Activated CD8-positive, alpha-beta memory T cell treated with anti-CD3 and anti-CD28 coated beads for 36 hours (primary cell): Measurements from ENCODE around the gene ARID5B. TPM values are rescaled to one million over a fixed set of nuclear protein-coding genes. Genes with fewer than 3 reads are reported as not detected.

Experiments
- CTCF ChIA-PET: fragments of 350-600 bp; sonication (Branson Sonifier 250); formaldehyde crosslinking; loops from one replicate; lab custom pipeline; 2021; ENCODE audit warnings: antibody characterized with exemption; lab: Charles Lee
- POLR2A ChIA-PET: fragments of 350-600 bp; sonication (Branson Sonifier 250); formaldehyde crosslinking; loops from one replicate; lab custom pipeline; 2021; ENCODE audit warnings: antibody characterized with exemption; lab: Charles Lee
- total RNA-seq, 2 experiments: library from RNA; stranded (reverse); gene quantifications; one replicate each; pipeline ENCODE4 v1.2.3, GENCODE V29; 2021

ARID5B gene
- total RNA-seq, 2 experiments from 2014 or later: 33.1 to 33.4 TPM

DNA sequence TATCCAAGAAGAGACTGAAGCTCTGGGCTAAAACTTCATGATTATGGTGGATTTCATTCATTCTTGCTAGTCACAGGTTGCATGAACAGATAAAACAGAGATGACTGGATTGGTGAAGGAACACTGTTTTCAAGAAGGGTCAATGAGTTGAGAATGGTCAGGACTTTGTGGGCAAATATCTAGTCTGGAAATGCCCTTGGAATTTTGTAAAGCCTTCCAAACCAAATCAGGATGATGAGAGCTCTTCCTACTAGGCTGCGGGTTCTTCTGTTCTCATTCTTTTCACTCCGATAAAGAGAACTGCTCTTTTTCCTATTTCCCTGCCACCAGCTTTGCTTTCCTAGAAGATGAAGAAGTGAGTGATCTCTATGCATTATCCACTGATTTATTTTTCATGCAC, 171.4 kb downstream of the ARID5B start:
- ChIA-PET CTCF (no interaction called here), POLR2A (interaction anchor here (0.6 kb wide), 1 partner anchor 11 kb away, joined by 3 read pairs; no protein-coding TSS in a partner anchor)

DNA sequence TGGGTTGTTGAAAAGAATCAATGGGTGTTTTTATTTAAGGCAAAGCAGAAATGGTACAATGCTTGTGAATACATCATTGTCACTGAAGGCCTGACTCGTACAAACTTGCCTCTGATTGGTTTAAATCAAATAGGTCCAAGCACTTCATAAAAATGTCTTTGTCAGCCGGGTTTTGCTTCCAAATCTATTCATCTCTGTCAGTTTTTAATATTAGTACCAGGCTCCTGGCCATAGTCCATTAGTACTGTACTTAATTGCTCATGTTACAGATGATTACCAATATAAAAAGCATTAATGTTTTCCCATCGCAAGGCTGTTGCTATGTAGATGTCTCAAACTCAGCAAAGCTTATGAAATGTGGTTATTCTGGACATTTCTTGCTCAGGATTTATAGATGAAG, 171.9 kb downstream of the ARID5B start:
- POLR2A ChIA-PET: interaction anchor here (0.6 kb wide), 1 partner anchor 11 kb away, joined by 3 read pairs; no protein-coding TSS in a partner anchor
- CTCF ChIA-PET: no interaction called here

DNA sequence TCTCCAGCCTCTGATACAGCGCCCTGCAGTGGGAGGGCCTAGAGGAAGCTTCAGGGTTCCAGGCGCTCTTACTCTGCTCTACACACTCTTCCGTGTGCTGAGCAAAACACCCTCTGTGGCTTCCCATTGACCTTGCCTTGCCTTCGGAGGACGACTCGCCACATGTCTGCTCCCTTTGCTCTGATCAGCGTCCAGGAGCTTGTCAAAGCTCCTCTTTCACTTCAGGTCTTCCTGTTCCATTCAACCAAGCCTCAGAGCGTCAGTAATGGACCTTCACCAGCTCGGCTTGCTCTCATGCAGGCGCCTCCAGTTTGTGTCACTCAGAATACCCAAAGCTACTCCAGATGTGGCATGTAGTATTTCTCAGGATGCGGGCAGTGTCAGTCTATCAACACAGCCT, 173.9 kb downstream of the ARID5B start:
- CTCF ChIA-PET: interaction anchor here (0.9 kb wide), 1 partner anchor 13 kb away, joined by 3 read pairs; no protein-coding TSS in a partner anchor
- POLR2A ChIA-PET: interaction anchor here (1.0 kb wide), 1 partner anchor 27 kb away, joined by 3 read pairs; no protein-coding TSS in a partner anchor

DNA sequence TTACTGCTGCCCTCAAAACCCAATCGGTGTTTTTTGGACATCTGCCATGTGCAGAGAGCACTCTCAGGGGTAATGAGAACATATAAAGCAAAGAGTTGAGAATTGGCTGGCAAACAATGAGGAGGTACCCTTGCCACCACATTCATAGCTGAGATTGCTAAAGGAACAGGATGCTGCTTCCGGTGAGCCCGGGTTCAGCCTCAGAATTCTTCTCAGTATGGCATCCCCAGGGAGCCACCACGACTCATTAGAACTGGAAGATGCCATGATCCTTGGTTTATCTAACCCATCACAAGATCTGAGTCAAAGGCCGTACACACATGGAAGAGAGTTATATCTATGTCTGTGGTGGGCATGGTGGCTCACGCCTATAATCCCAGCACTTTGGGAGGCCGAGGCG, 174.4 kb downstream of the ARID5B start:
- POLR2A ChIA-PET: interaction anchor here (1.0 kb wide), 1 partner anchor 27 kb away, joined by 3 read pairs; no protein-coding TSS in a partner anchor
- CTCF ChIA-PET: no interaction called here

DNA sequence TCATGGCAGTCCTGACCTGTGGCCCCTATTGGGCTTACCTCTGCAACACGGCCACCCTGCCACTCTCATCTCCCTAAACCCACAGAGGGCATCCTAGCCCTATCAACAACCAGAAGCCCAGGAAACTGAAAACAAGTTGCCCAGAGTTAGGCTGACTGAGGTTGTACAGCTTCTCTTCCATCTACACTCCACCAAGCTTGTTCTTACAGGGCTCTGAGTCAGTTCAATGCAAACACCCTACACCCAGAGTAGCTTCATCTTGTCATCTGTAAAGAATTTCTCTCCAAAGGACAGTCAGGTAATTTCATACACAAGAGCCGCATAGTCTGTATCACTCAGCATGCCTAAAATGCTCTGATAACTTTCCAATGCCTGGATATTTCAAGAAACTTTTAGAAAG, 175.4 kb downstream of the ARID5B start:
- CTCF ChIA-PET: interaction anchor here (1.0 kb wide), 1 partner anchor 38 kb away, joined by 3 read pairs; no protein-coding TSS in a partner anchor
- POLR2A ChIA-PET: no interaction called here

DNA sequence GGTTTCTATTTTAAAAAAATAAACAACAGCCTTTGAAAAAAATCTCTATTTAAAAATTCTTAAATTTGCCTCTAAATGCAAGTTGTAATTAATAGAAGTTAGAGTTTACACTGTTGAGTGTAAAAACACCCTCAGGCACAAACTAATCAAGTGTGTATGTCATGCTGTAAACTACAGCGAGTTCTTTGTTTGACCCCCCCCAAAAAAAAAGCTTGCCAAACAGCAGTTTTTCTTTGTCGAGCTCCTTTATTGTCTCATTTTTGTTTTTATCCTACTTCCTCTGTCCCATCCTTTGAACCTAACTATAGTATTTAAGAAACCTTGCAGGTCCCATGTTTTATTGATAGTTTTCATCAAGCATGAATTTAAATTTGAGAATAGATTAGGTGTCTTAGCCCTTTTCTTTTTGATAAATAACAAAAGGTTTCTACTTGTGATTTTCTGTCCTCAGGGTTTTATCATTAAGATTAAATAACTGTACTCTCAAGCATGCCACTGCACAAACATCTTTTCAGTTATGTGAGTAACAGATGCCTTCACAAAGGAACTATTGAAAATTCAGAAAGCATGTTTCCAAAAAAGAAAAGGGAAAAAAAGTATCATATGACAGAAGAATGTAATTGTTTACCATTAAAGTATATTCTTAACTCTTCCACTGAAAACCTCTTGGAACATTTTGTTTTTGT, 176.0 kb downstream of the ARID5B start:
- ChIA-PET CTCF (interaction anchor here (1.0 kb wide), 1 partner anchor 39 kb away, joined by 3 read pairs; no protein-coding TSS in a partner anchor), POLR2A (interaction anchor here (0.6 kb wide), 2 partner anchors 189 to 352 kb away, joined by 3 read pairs; no protein-coding TSS in a partner anchor)

DNA sequence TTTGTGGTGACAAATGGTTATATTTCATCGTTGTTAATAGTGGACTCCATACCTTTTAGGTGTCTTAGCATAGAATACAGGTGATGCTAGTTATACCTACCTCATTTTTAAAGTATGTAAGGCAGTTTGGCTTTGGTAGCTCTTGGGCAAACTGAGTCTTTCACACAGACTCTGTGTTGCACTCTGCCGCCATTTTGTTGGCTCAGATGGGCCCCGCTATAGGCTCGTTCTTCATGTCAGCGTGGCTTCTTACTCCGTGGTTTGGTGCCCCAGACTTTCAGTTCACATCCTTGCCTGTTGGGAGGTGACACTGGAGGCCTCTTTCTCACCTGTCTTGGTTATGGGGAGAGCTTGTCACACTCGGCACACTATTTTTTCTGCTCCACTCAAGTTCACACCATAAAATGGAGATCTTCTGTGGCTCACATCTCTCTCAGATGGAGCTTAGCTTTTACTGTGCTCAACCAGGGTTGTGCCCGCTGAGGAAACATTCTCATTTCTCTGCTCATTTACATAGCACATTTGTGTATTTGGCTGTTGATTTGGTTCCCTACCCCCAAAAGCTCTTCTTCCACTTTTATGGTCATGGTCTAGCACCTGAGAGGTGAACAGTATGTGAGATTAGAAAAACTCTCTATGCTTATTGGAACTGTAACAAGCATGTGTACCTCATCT, 178.5 kb downstream of the ARID5B start:
- POLR2A ChIA-PET: no interaction called here
- CTCF ChIA-PET: no interaction called here

DNA sequence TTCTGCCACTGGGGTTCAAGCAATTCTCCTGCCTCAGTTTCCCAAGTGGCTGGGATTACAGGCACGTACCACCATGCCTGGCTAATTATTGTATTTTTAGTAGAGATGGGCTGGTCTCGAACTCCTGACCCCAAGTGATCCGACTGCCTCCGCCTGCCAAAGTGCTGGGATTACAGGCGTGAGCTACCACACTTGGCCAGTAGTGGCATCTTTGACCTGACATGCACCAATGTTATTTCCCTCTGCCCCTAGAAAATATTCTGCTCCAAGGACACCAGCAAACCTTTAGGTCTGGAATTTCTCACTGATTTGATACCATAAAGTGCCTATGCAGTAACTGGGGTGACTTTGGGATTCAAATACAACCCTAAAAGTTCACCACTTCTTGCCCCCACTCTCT, 179.4 kb downstream of the ARID5B start:
- POLR2A ChIA-PET: no interaction called here
- CTCF ChIA-PET: no interaction called here

DNA sequence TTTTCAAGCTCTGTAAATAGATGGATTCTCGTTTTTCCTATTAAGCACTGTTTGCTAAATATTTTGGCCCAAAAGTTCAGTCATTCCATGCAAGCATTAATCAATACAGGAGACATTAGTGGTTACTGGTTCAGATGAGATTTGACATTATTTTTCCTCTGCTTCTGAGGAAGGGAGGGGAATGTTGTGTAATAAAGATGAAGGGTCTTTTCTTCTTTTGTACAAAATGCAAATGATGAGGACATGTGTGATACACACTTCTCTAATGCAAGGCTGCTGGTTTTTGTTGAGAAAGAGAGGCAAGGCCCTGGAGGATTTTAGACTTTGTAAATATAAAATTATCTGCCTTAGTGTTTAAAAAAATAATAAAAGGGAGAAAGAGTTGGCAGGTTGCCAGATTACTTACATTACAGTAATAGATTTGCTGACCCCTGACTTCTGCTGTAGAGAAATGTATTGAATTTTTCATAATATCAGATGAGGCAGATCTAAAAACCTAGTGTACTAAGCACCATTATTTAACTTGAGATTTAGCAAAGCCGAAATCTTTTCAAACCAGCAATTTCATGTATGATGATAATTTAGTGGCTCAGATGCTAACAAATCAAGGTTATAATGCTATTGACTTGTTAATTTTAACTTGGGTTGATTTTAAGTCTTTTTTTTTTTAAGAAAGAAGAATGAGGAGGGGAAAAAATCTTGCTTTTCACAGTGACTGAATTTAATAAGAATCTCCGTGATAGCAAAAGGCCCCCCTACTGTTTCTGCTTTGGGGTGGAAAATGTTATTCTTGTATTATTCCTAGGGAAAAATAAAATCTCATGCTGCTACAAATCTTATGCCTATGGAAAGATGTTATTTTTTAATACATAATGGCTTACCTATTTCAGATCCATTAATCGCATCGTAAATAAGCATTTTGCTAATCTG, 180.1 kb downstream of the ARID5B start:
- CTCF ChIA-PET: no interaction called here
- POLR2A ChIA-PET: interaction anchor here (1.4 kb wide), 1 partner anchor 19 kb away, joined by 6 read pairs; no protein-coding TSS in a partner anchor

DNA sequence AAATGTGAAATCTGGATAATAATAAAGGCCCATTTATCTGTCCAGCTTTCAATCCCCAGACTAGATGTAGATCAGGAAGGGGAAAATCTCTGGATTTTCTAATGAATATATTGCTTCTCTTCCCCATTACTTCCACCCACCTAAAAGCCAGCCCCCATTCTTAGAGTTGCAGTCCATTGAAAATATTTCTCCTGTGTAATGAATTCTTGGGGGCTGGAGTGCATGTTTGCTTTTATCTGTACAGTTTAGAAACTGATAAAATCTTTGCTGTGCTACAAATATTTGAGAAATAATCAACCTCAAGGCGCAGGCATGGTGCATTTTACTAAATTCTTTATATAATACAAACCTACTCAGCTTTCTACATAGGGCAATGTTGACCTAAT, 180.8 kb downstream of the ARID5B start:
- CTCF ChIA-PET: no interaction called here
- POLR2A ChIA-PET: interaction anchor here (0.6 to 1.4 kb wide), 4 partner anchors 20 to 104 kb away, joined by 3 to 6 read pairs (median 4); no protein-coding TSS in a partner anchor

DNA sequence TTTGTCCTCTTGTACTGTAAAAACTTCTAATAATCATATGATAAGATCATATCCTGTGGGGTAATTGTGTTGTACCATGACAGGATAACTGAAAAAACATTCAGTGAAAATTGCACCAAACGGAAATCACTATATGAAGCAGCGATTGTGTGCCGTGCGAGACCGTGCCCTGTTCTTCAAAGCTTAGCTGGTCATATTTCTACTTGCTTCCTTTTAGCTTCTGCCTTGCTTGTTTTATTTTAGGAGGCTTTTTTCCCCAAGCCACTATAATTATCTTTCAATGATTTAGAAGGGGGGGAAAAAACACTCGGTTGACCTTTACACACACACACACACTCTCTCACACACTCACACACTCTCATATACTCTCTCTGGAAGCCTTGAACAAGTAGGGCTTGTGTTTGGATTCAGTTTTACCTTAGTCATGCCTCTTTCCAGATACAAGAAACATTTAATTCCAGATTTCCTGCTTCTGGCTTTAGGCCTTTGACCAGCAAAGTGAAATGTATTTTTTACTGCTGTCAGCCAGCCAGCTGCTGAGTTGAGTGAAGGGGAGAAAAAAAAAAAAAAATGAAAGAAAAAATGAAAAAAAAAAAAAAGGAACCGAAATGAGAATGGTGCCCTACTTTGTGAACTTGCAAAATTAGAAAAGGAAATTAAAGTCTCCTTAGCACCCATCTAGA, 181.4 kb downstream of the ARID5B start:
- ChIA-PET POLR2A (interaction anchor here (0.6 to 1.4 kb wide), 5 partner anchors 20 to 103 kb away, joined by 3 to 6 read pairs (median 4); no protein-coding TSS in a partner anchor), CTCF (interaction anchor here (0.6 kb wide), 2 partner anchors 178 to 306 kb away, joined by 3 read pairs; no protein-coding TSS in a partner anchor)

DNA sequence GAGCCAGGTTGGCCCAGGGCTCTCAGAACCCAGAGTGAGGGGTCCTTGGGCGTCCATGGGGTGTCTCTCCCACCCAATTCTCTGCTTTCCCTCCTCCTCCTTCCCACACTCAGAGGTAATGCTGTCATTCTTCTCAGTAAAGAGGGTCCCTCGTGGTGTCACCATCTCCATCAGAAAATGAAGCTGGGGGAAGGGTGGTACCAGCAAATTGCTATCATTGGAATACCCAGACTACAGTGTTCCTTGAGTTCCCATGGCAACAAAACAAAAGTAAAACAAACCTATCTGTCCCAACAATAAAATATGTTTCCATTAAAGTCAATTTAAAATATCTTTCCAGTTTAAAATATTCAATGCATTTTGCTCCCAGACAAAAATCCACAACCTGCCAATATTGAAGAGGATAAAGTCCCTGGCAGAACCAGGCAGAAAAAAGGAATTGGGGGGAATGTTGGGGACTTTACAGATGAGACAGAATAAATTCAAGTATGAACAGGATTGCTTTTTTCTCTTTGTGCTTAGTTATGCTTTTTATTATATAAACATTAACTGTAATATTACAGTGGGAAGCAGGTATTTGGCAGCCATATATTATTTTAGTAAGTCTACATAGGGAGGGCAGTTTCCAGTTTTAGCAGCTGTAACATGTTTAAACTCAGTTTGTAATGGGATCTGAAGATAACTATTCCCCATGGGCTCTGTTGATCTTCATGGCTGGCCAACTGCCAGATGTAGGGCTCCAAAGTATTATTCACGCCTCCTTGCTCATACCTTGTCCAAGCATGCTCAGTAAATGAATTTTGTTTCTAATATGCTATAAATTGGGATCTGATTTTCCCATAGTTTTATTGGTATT, 182.1 kb downstream of the ARID5B start:
- POLR2A ChIA-PET: interaction anchor here (0.7 kb wide), 1 partner anchor 25 kb away, joined by 6 read pairs; no protein-coding TSS in a partner anchor
- CTCF ChIA-PET: no interaction called here

DNA sequence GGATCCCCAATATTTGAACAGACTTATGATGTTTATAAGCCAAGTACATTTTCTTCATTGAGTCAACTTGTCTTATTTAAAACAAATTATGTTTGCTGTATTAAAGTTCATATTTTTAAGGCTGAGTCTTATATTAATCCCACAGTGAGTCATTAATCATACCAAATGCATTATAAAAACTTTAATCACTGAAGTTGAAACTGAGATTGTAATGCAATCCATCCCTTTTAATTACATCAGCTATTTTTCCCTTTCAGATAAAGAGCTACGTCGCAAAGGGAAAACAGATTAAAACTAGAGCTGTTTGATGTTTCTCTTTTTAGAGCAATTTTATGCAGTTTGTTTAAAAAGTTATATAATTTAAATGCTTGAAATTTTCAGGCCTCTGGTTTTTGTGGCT, 183.0 kb downstream of the ARID5B start:
- POLR2A ChIA-PET: no interaction called here
- CTCF ChIA-PET: no interaction called here

DNA sequence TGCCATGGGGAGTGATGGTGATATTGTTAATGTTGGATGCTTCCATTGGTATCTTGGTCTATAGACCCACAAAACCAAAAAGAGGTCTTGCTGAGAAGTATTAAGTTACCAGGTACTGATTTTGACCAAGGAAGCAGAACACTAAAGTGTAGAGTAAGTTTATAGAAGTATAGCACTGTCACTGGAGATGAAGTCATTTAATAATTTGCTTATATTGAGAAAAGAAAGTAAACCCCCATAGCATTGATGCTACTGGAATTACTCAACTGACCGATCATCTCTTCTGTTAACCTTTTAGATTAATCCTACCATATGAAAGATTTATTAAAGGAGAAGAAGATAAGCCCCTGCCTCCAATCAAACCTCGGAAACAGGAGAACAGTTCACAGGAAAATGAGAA, 183.9 kb downstream of the ARID5B start:
- POLR2A ChIA-PET: no interaction called here
- CTCF ChIA-PET: no interaction called here

DNA sequence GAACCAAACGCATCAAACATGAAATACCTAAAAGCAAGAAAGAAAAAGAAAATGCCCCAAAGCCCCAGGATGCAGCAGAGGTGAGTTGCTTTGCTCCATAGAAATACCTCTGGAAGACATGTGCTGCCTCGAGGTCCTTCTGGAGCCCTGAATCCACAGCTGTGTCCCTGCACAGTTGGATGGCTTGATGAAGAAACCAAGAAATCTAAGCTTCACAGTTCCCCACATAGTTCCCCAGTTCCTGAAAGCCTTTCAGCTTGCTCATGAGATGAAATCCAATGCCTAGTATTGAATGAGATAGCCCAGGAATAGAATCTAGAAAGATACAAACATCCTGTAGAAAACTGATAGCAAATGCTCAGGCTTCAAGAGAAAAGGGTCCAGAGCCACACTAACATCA, 184.3 kb downstream of the ARID5B start:
- POLR2A ChIA-PET: no interaction called here

DNA sequence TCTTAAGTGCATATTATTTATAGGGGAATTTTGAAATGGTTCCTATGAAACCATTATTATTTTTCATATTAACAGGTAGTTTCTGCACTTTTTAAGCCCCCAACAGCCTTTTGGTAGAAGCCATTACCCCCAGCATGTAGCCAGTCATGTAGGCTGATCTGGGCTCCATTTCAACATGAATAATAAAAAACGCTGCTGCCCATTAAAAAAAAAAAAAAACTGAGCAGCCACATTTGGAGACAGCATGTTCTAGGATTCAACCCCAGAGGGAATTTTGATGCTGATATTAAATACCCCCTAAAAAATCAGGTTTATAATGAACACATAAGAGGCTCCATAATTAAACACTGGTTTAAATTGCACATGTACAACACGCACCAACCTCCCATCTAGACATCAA, 185.8 kb downstream of the ARID5B start:
- CTCF ChIA-PET: interaction anchor here (0.9 to 1.0 kb wide), 2 partner anchors 9 to 12 kb away, joined by 3 read pairs; no protein-coding TSS in a partner anchor
- POLR2A ChIA-PET: interaction anchor here (0.7 kb wide), 1 partner anchor 25 kb away, joined by 4 read pairs; no protein-coding TSS in a partner anchor

More for the DNA sequence above, 184.3 kb downstream of the ARID5B start:
- CTCF ChIA-PET: no interaction called here

DNA sequence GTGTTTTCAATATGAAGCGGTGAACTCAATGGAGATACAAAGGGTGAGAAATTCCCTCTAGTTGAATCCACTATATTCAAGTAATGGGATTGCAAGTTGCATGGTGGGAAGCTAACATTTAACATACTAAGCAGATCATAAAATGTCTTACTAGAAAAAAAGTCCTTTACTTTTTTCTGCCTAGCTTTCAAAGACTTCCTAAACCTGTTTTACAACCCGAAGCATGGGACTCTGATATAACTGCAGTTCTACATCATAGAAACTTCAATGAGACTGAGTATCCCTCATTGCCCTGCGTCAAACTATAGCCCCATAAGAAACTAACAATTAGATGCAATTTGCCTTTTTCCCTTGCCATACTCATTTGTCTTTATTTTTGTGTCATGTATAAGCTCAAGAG, 187.3 kb downstream of the ARID5B start:
- POLR2A ChIA-PET: interaction anchor here (0.6 kb wide), 1 partner anchor 10 kb away, joined by 4 read pairs; no protein-coding TSS in a partner anchor
- CTCF ChIA-PET: no interaction called here
